IPS-NIHi7 (cell line): Measurements from ENCODE around the gene PDGFA.

ENCODE experiments used
- DNase-seq: peaks from one replicate; pipeline ENCODE4 v3.0.0; 2012; ENCODE audit warnings: mixed read lengths; ENCODE audit errors: extremely low spot score

PDGFA gene

GRCh38 chr7:519484-520390 lies at the start of gene PDGFA:
PDGFA (minus strand) TSS chr7:519846; CDS start chr7:519001, 845 bp downstream.
- DNase-seq, result peak; percentile 70

GRCh38 chr7:568031-568951 lies 48.6 kb upstream of the PDGFA start:
- DNase-seq, result no peak

GRCh38 chr7:567305-567883 lies 47.7 kb upstream of the PDGFA start:
- no peak for DNase-seq

GRCh38 chr7:566100-566499 lies 46.5 kb upstream of the PDGFA start:
- DNase-seq, result no peak

- DNase-seq, result no peak
Observed at GRCh38 chr7:564176-564865, 44.7 kb upstream of the PDGFA start.

GRCh38 chr7:563629-564170 lies 44.1 kb upstream of the PDGFA start:
- DNase-seq, result no peak

GRCh38 chr7:562789-563628 lies 43.4 kb upstream of the PDGFA start:
- no peak for DNase-seq

- DNase-seq, result no peak
Observed at GRCh38 chr7:562374-562675, 42.7 kb upstream of the PDGFA start.

- no peak for DNase-seq
Observed at GRCh38 chr7:561631-562373, 42.2 kb upstream of the PDGFA start.

- no peak for DNase-seq
Observed at GRCh38 chr7:560966-561630, 41.5 kb upstream of the PDGFA start.

GRCh38 chr7:559396-559705 lies 39.7 kb upstream of the PDGFA start:
- DNase-seq, result no peak

- no peak for DNase-seq
Observed at GRCh38 chr7:557558-557881, 37.9 kb upstream of the PDGFA start.

GRCh38 chr7:556837-557557 lies 37.4 kb upstream of the PDGFA start:
- no peak for DNase-seq

GRCh38 chr7:556291-556826 lies 36.7 kb upstream of the PDGFA start:
- DNase-seq, result no peak

- no peak for DNase-seq
Observed at GRCh38 chr7:555551-556160, 36.0 kb upstream of the PDGFA start.

- DNase-seq, result no peak
Observed at GRCh38 chr7:553636-554111, 34.0 kb upstream of the PDGFA start.

GRCh38 chr7:552868-553635 lies 33.4 kb upstream of the PDGFA start:
- no peak for DNase-seq
